GM23338 (cell line): ENCODE measurements around the gene GAB2. TPM values are rescaled to one million over a fixed set of nuclear protein-coding genes. Genes with fewer than 3 reads are reported as not detected.

Source experiments
- ATAC-seq: fragments of 200-7000 bp; cut with Tn5 transposase; 3 replicates; pipeline ENCODE4 v1.9.1; 2020
- DNase-seq: peaks from one replicate; pipeline ENCODE4 v3.0.0-alpha.2; 2015; ENCODE audit warnings: low spot score
- H2AFZ ChIP-seq: fragments of 200-600 bp; sonication (generic); 2 replicates; pipeline ENCODE4 v1.8.0; 2016; ENCODE audit warnings: antibody characterized with exemption, mild to moderate bottlenecking, moderate library complexity
- H3F3A ChIP-seq: fragments of 200-600 bp; sonication (generic); replicated peaks from 2 replicates; pipeline ENCODE4 v1.8.0; 2017; ENCODE audit warnings: antibody characterized with exemption, mixed run types, low read depth
- H3K27ac ChIP-seq: fragments of 200-600 bp; sonication (generic); 2 replicates; pipeline ENCODE4 v1.6.1; 2016; ENCODE audit warnings: low read depth
- H3K27me3 ChIP-seq: fragments of 200-600 bp; sonication (generic); 2 replicates; pipeline ENCODE4 v1.8.0; 2016; ENCODE audit warnings: mild to moderate bottlenecking, mixed run types, moderate library complexity; ENCODE audit not compliant: insufficient read depth
- H3K36me3 ChIP-seq: fragments of 200-600 bp; sonication (generic); 2 replicates; pipeline ENCODE4 v1.8.0; 2016; ENCODE audit warnings: mild to moderate bottlenecking; ENCODE audit not compliant: insufficient read depth
- H3K4me1 ChIP-seq: fragments of 200-600 bp; sonication (generic); 2 replicates; pipeline ENCODE4 v1.8.0; 2016; ENCODE audit warnings: mild to moderate bottlenecking, moderate library complexity; ENCODE audit not compliant: insufficient read depth
- H3K4me2 ChIP-seq: fragments of 200-600 bp; sonication (generic); 2 replicates; pipeline ENCODE4 v1.7.1; 2017; ENCODE audit warnings: mixed run types
- H3K4me3 ChIP-seq: fragments of 200-600 bp; sonication (generic); 2 replicates; pipeline ENCODE4 v1.6.1; 2016; ENCODE audit warnings: mixed run types
- H3K79me2 ChIP-seq: fragments of 200-600 bp; sonication (generic); replicated peaks from 2 replicates; pipeline ENCODE4 v1.8.0; 2017; ENCODE audit warnings: mild to moderate bottlenecking; ENCODE audit not compliant: insufficient read depth
- H3K9me2 ChIP-seq: fragments of 200-600 bp; sonication (generic); 2 replicates; pipeline ENCODE4 v1.8.0; 2017; ENCODE audit not compliant: insufficient read depth
- H4K20me1 ChIP-seq: fragments of 200-600 bp; sonication (generic); replicated peaks from 2 replicates; pipeline ENCODE4 v1.8.0; 2017; ENCODE audit warnings: mild to moderate bottlenecking; ENCODE audit not compliant: insufficient read depth
- H3K27ac Mint-ChIP-seq: 2 replicates; pipeline ENCODE4 v1.8.0; 2020; ENCODE audit warnings: inconsistent platforms, mild to moderate bottlenecking, moderate library complexity, mixed read lengths
- H3K27me3 Mint-ChIP-seq: 3 replicates; pipeline ENCODE4 v1.8.0; 2022; ENCODE audit warnings: low read depth, mild to moderate bottlenecking, moderate library complexity, mixed read lengths, inconsistent platforms; ENCODE audit not compliant: insufficient read depth, poor library complexity
- H3K36me3 Mint-ChIP-seq: 3 replicates; pipeline ENCODE4 v1.8.0; 2021; ENCODE audit warnings: low read depth, mild to moderate bottlenecking, inconsistent platforms, moderate library complexity, mixed read lengths
- H3K4me1 Mint-ChIP-seq: 3 replicates; pipeline ENCODE4 v1.8.0; 2020; ENCODE audit warnings: mild to moderate bottlenecking, inconsistent platforms, mixed read lengths
- H3K4me3 Mint-ChIP-seq: 3 replicates; pipeline ENCODE4 v1.8.0; 2021; ENCODE audit warnings: moderate library complexity, mild to moderate bottlenecking, inconsistent platforms, mixed read lengths
- H3K9me3 Mint-ChIP-seq: 3 replicates; pipeline ENCODE4 v1.8.0; 2020; ENCODE audit warnings: moderate library complexity, mild to moderate bottlenecking, inconsistent platforms, mixed read lengths
- CREB1 ChIP-seq: fragments of 250-450 bp; sonication (Bioruptor Pico); IDR thresholded peaks from 2 replicates; pipeline ENCODE4 v1.5.0; 2020; ENCODE audit warnings: low read depth, mild to moderate bottlenecking, moderate library complexity
- ETS1 ChIP-seq: IDR thresholded peaks from 2 replicates; pipeline ENCODE4 v1.6.1; 2016; ENCODE audit warnings: antibody characterized with exemption
- EZH2 ChIP-seq: fragments of 200-600 bp; sonication (generic); IDR thresholded peaks from one replicate; pipeline ENCODE4 v1.8.0; 2017; ENCODE audit warnings: antibody characterized with exemption, mild to moderate bottlenecking, low read depth; ENCODE audit not compliant: unreplicated experiment
- EZH2phosphoT487 ChIP-seq: fragments of 200-600 bp; sonication (generic); IDR thresholded peaks from one replicate; pipeline ENCODE4 v1.8.1; 2018; ENCODE audit warnings: antibody characterized with exemption; ENCODE audit not compliant: unreplicated experiment
- JUNB ChIP-seq: IDR thresholded peaks from one replicate; pipeline ENCODE4 v1.6.1; 2016; ENCODE audit warnings: antibody characterized with exemption; ENCODE audit not compliant: unreplicated experiment
- NANOG ChIP-seq: IDR thresholded peaks from 2 replicates; pipeline ENCODE4 v1.6.1; 2016; ENCODE audit warnings: antibody characterized with exemption, borderline replicate concordance
- POLR2AphosphoS5 ChIP-seq: IDR thresholded peaks from 2 replicates; pipeline ENCODE4 v1.6.1; 2016; ENCODE audit warnings: antibody characterized with exemption, low read depth
- REST ChIP-seq: IDR thresholded peaks from one replicate; pipeline ENCODE4 v1.6.1; 2018; ENCODE audit warnings: antibody characterized with exemption; ENCODE audit not compliant: unreplicated experiment
- STAT1 ChIP-seq: IDR thresholded peaks from one replicate; pipeline ENCODE4 v1.6.1; 2016; ENCODE audit warnings: antibody characterized with exemption; ENCODE audit not compliant: unreplicated experiment
- ZNF114 ChIP-seq: fragments of 250-450 bp; sonication (Bioruptor Pico); IDR thresholded peaks from 2 replicates; pipeline ENCODE4 v1.5.0; 2020; ENCODE audit warnings: mild to moderate bottlenecking, moderate library complexity
- ZNF331 ChIP-seq: fragments of 250-450 bp; sonication (Bioruptor Pico); IDR thresholded peaks from 2 replicates; pipeline ENCODE4 v1.5.0; 2020; ENCODE audit warnings: low read depth, mild to moderate bottlenecking, moderate library complexity
- polyA plus RNA-seq: library from polyadenylated mRNA; unstranded; fragments of >200 nt; fragmentation: Nextera tagmentation; extraction: Ambion mirVana; gene quantifications from 2 replicates; pipeline ENCODE4 v1.2.1, GENCODE V29; 2016
- total RNA-seq: library from RNA; depleted of rRNA; stranded (reverse); fragments of >200 nt; shearing (Covaris generic); gene quantifications from 2 replicates; pipeline ENCODE4 v1.2.3, GENCODE V29; 2014
- TF ChIP-seq, protein P1 (sequence below): fragments of 250-450 bp; sonication (Bioruptor Pico); IDR thresholded peaks from 2 replicates; pipeline ENCODE4 v1.5.0; 2020; ENCODE audit warnings: mild to moderate bottlenecking, moderate library complexity
- TF ChIP-seq, protein P2 (sequence below), 2 experiments: fragments of 200-600 bp in 1 of 2; sonication (generic) in 1 of 2; conservative IDR thresholded peaks; 2 replicates each; pipeline versions ENCODE4 v1.5.1 to v1.6.1; 2016 to 2017; ENCODE audit warnings: antibody characterized with exemption in 2 of 2, low read depth in 2 of 2, mild to moderate bottlenecking in 2 of 2, moderate library complexity in 1 of 2

GAB2 gene
- total and polyA plus RNA-seq, 2 experiments from 2014 or later: 2.0 to 10.8 TPM

GRCh38 chr11:78205256-78205655 lies 212.4 kb downstream of the GAB2 start:
- peaks cover 8% of the 10 kb centered on the region for H3K27me3 Mint-ChIP-seq
- Histone ChIP-seq H3K4me1 (no peaks in the 10 kb centered on the region), H3K9me2 (no peaks in the 10 kb centered on the region), H3K36me3 (no peaks in the 10 kb centered on the region), H4K20me1 (no peaks in the 10 kb centered on the region), H3K79me2 (no peaks in the 10 kb centered on the region), H3F3A (no peaks in the 10 kb centered on the region), H3K4me3 (no peak overlapping the region), H2AFZ (no peak overlapping the region), H3K27me3 (no peaks in the 10 kb centered on the region), H3K27ac (no peak overlapping the region), H3K4me2 (no peak overlapping the region)
- H3K27ac Mint-ChIP-seq: no peak overlapping the region
- H3K4me1 Mint-ChIP-seq: peaks cover 5% of the 10 kb centered on the region
- TF ChIP-seq REST (no peak), ZNF331 (CRISPR knock-in tag) (no peak), EZH2 (no peak), CREB1 (no peak), ZNF114 (CRISPR knock-in tag) (no peak), POLR2AphosphoS5 (no peak), ETS1 (no peak), EZH2phosphoT487 (no peak), NANOG (no peak), STAT1 (no peak), JUNB (no peak)
- TF ChIP-seq, protein P1, sequence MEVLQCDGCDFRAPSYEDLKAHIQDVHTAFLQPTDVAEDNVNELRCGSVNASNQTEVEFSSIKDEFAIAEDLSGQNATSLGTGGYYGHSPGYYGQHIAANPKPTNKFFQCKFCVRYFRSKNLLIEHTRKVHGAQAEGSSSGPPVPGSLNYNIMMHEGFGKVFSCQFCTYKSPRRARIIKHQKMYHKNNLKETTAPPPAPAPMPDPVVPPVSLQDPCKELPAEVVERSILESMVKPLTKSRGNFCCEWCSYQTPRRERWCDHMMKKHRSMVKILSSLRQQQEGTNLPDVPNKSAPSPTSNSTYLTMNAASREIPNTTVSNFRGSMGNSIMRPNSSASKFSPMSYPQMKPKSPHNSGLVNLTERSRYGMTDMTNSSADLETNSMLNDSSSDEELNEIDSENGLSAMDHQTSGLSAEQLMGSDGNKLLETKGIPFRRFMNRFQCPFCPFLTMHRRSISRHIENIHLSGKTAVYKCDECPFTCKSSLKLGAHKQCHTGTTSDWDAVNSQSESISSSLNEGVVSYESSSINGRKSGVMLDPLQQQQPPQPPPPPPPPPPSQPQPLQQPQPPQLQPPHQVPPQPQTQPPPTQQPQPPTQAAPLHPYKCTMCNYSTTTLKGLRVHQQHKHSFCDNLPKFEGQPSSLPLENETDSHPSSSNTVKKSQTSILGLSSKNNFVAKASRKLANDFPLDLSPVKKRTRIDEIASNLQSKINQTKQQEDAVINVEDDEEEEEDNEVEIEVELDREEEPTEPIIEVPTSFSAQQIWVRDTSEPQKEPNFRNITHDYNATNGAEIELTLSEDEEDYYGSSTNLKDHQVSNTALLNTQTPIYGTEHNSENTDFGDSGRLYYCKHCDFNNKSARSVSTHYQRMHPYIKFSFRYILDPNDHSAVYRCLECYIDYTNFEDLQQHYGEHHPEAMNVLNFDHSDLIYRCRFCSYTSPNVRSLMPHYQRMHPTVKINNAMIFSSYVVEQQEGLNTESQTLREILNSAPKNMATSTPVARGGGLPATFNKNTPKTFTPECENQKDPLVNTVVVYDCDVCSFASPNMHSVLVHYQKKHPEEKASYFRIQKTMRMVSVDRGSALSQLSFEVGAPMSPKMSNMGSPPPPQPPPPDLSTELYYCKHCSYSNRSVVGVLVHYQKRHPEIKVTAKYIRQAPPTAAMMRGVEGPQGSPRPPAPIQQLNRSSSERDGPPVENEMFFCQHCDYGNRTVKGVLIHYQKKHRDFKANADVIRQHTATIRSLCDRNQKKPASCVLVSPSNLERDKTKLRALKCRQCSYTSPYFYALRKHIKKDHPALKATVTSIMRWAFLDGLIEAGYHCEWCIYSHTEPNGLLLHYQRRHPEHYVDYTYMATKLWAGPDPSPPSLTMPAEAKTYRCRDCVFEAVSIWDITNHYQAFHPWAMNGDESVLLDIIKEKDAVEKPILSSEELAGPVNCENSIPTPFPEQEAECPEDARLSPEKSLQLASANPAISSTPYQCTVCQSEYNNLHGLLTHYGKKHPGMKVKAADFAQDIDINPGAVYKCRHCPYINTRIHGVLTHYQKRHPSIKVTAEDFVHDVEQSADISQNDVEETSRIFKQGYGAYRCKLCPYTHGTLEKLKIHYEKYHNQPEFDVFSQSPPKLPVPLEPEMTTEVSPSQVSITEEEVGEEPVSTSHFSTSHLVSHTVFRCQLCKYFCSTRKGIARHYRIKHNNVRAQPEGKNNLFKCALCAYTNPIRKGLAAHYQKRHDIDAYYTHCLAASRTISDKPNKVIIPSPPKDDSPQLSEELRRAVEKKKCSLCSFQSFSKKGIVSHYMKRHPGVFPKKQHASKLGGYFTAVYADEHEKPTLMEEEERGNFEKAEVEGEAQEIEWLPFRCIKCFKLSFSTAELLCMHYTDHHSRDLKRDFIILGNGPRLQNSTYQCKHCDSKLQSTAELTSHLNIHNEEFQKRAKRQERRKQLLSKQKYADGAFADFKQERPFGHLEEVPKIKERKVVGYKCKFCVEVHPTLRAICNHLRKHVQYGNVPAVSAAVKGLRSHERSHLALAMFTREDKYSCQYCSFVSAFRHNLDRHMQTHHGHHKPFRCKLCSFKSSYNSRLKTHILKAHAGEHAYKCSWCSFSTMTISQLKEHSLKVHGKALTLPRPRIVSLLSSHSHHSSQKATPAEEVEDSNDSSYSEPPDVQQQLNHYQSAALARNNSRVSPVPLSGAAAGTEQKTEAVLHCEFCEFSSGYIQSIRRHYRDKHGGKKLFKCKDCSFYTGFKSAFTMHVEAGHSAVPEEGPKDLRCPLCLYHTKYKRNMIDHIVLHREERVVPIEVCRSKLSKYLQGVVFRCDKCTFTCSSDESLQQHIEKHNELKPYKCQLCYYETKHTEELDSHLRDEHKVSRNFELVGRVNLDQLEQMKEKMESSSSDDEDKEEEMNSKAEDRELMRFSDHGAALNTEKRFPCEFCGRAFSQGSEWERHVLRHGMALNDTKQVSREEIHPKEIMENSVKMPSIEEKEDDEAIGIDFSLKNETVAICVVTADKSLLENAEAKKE (CRISPR knock-in tag): no peak
- TF ChIP-seq, protein P2, sequence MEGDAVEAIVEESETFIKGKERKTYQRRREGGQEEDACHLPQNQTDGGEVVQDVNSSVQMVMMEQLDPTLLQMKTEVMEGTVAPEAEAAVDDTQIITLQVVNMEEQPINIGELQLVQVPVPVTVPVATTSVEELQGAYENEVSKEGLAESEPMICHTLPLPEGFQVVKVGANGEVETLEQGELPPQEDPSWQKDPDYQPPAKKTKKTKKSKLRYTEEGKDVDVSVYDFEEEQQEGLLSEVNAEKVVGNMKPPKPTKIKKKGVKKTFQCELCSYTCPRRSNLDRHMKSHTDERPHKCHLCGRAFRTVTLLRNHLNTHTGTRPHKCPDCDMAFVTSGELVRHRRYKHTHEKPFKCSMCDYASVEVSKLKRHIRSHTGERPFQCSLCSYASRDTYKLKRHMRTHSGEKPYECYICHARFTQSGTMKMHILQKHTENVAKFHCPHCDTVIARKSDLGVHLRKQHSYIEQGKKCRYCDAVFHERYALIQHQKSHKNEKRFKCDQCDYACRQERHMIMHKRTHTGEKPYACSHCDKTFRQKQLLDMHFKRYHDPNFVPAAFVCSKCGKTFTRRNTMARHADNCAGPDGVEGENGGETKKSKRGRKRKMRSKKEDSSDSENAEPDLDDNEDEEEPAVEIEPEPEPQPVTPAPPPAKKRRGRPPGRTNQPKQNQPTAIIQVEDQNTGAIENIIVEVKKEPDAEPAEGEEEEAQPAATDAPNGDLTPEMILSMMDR (conservative IDR thresholded peaks at IDR 0.05; ENCODE audit: low read depth in 2 of 2): no peak
- H3K36me3 Mint-ChIP-seq: peaks cover 4% of the 10 kb centered on the region; the same call in 1 of the 3 replicates
- H3K4me3 Mint-ChIP-seq: no peak overlapping the region
- DNase-seq (no peak), ATAC-seq (no peak)
- H3K9me3 Mint-ChIP-seq: no peaks in the 10 kb centered on the region
